ENCODE measurements around the gene MAGI2. TPM values are rescaled to one million over a fixed set of nuclear protein-coding genes. Genes with fewer than 3 reads are reported as not detected.

MAGI2 gene
- polyA plus RNA-seq, 1 experiment = 0.81 TPM

DNA sequence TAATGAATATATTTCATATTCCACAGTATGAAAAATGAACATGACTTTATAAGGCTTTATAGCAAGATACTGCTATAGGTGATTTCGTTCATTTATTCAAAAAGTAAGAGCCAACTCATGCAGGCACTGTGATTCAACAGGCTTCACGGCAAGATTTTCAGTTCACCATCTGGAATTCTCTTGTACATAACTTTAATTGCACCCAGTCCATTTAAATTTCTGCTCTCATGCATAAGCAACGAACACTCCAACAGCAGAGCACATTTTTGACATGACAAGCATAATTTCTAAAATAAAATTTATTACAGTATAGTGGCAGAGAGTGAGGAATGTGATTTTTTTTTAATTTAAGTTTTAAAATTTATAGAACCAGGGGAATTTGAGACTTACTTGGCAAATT lies 1218.8 kb downstream of the MAGI2 start:
- no peak for DNase-seq (ENCODE audit: low read depth)
- Histone ChIP-seq H3K4me3 (ENCODE audit: low read depth, low read length) (no peak overlapping the region), H3K36me3 (ENCODE audit: control insufficient read depth, insufficient read depth, low read length) (no peaks in the 10 kb centered on the region), H3K27me3 (ENCODE audit: control insufficient read depth, insufficient read depth, low read length) (no peaks in the 10 kb centered on the region)
- CTCF ChIA-PET = no interaction called here
- POLR2A ChIA-PET = no interaction called here
- TF ChIP-seq, protein P1, sequence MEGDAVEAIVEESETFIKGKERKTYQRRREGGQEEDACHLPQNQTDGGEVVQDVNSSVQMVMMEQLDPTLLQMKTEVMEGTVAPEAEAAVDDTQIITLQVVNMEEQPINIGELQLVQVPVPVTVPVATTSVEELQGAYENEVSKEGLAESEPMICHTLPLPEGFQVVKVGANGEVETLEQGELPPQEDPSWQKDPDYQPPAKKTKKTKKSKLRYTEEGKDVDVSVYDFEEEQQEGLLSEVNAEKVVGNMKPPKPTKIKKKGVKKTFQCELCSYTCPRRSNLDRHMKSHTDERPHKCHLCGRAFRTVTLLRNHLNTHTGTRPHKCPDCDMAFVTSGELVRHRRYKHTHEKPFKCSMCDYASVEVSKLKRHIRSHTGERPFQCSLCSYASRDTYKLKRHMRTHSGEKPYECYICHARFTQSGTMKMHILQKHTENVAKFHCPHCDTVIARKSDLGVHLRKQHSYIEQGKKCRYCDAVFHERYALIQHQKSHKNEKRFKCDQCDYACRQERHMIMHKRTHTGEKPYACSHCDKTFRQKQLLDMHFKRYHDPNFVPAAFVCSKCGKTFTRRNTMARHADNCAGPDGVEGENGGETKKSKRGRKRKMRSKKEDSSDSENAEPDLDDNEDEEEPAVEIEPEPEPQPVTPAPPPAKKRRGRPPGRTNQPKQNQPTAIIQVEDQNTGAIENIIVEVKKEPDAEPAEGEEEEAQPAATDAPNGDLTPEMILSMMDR (IDR thresholded peaks at IDR 0.05; ENCODE audit: insufficient read depth, low read depth, low read length) = no peak

DNA sequence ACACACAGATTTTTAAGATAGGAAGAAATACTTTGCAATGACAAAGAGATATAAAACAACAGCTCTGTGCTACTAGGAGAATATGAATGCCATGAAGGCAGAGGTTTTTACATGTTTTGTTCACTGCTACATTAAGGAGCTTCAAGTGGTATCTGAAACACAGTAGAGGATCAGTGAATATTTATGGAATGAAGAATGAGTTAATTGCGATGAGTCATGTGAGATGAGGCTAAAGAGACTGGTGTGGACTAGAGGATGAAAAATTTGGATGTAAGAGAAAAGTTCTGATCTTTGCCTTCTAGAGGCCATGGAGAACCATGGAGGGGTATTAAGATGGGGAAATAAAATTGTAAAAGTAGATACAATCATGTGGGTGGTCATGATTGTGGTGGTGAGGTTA lies 1220.7 kb downstream of the MAGI2 start:
- peak; percentile 21 for DNase-seq (ENCODE audit: low read depth)
- Histone ChIP-seq H3K4me3 (ENCODE audit: low read depth, low read length) (no peak overlapping the region), H3K36me3 (ENCODE audit: control insufficient read depth, insufficient read depth, low read length) (no peaks in the 10 kb centered on the region), H3K27me3 (ENCODE audit: control insufficient read depth, insufficient read depth, low read length) (no peaks in the 10 kb centered on the region)
- POLR2A ChIA-PET = interaction anchor here (0.5 to 0.6 kb wide), 2 partner anchors 12 to 68 kb away, joined by 3 read pairs; no protein-coding TSS in a partner anchor
- CTCF ChIA-PET = interaction anchor here (0.9 kb wide), 1 partner anchor 99 kb away, joined by 3 read pairs; no protein-coding TSS in a partner anchor
- TF ChIP-seq, protein P1 (IDR thresholded peaks at IDR 0.05; ENCODE audit: insufficient read depth, low read depth, low read length) = no peak

DNA sequence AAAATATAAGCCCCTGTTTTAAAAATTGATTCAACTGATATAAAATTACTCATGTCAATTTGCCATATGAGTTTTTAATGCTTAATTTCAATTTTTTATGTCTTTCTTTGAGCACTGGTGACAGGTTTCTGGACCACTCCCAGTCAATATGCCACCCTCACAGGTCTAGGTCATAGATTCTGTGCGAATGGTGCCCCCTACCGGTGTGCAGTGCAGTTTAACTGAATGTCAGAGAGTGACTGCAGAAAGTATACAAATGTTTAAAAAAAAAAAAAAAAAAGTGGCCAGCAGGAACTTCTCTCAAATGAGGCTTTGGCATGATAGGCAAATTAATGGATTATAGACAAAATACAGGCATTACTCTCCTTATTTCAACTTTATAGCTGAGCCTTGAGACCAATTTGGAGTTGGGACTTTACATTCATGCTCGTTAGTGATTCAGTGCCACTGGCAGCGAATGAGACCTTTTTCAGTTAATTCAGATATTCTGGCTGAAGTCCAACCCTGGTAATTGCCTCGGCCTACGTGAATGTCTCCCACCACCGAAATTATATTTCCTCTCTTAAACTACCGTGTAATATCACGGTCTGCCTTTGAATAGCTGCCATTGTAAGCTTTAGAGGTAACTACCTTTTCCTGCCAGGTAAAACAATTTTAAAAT lies 1227.3 kb downstream of the MAGI2 start:
- POLR2A ChIA-PET = no interaction called here
- H3K4me3 ChIP-seq (ENCODE audit: low read depth, low read length) = no peak overlapping the region
- CTCF ChIA-PET = interaction anchor here (0.6 to 0.7 kb wide), 2 partner anchors 66 to 1586 kb away, joined by 3 read pairs; no protein-coding TSS in a partner anchor
- TF ChIP-seq, protein P1 (IDR thresholded peaks at IDR 0.05; ENCODE audit: insufficient read depth, low read depth, low read length) = peak; percentile 58
- no peaks in the 10 kb centered on the region for H3K27me3 ChIP-seq (ENCODE audit: control insufficient read depth, insufficient read depth, low read length)
- no peak for DNase-seq (ENCODE audit: low read depth)
- H3K36me3 ChIP-seq (ENCODE audit: control insufficient read depth, insufficient read depth, low read length) = no peaks in the 10 kb centered on the region

DNA sequence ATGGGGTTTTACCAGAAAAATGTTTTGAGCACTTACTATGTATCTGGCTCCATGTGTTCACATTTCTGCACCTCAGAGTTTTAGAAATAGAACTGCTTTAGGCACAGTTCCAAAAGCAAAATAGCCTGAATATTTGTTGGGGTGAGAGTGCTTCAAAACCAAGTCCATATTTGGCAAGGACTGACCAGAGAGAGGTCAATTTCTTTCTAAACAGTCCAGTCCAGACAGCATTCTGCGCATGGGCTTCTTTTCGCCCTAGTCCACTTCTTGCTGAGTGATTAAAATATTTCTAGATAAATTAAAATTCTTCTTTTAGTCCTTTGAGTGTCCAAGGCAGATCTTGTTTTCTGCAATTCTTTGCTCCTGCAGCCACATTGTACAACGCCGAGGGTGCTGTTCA lies 1227.9 kb downstream of the MAGI2 start:
- no peak for DNase-seq (ENCODE audit: low read depth)
- Histone ChIP-seq H3K27me3 (ENCODE audit: control insufficient read depth, insufficient read depth, low read length) (no peaks in the 10 kb centered on the region), H3K36me3 (ENCODE audit: control insufficient read depth, insufficient read depth, low read length) (no peaks in the 10 kb centered on the region), H3K4me3 (ENCODE audit: low read depth, low read length) (no peak overlapping the region)
- ChIA-PET POLR2A (no interaction called here), CTCF (no interaction called here)
- TF ChIP-seq, protein P1 (IDR thresholded peaks at IDR 0.05; ENCODE audit: insufficient read depth, low read depth, low read length) = no peak

DNA sequence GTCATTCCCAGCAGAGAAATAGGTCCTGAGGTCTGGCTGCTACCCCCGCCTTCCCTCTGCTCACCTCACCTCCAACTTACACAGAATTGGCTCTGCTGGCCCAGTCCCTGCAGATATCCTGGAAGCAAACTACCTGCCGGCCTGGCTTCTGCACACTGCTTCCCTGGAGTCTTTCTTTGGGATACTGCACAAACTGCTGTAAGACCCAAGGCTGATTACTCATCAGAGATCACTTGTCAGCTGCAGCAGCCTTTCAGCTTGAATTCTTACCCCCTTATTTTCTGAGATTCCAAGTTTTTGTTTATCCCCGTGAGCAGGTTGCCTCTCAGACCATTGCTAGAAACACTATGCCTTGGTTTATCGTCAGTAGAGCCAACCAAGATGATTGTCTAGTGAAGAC lies 1228.5 kb downstream of the MAGI2 start:
- ChIA-PET CTCF (no interaction called here), POLR2A (no interaction called here)
- TF ChIP-seq, protein P1 (IDR thresholded peaks at IDR 0.05; ENCODE audit: insufficient read depth, low read depth, low read length) = no peak
- DNase-seq (ENCODE audit: low read depth) = no peak
- Histone ChIP-seq H3K36me3 (ENCODE audit: control insufficient read depth, insufficient read depth, low read length) (no peaks in the 10 kb centered on the region), H3K4me3 (ENCODE audit: low read depth, low read length) (no peak overlapping the region), H3K27me3 (ENCODE audit: control insufficient read depth, insufficient read depth, low read length) (no peaks in the 10 kb centered on the region)

Measured in BJ (cell line).